ENCODE results near the gene PYROXD2.

PYROXD2 gene

DNA sequence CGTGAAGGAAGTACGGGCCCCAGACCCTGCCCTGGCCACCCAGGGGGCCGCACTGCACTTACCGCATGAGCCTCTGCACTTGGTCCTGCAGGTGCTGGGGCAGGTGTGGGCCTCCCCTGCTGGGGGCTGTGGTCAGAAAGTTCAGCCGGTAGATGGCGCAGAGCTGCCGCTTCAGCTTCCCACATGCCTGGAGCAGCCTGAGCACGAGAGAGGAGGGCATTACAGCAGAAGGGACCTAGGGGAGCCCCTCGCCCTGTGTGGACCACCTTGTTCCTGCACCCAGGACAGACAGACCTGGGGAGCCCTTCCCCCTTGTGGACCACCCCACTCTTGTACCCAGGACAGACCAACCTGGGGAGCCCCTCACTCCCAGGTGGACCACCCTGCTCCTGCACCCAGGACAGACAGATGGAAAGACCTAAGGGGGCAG lies 8.7 kb upstream of the PYROXD2 start:
- H3K27ac ChIP-seq (ENCODE audit: low read length), result no peak overlapping the region
- no peak overlapping the region for H3K4me3 ChIP-seq (ENCODE audit: low read length)
- no peaks in the 10 kb centered on the region; the same call in 1 of the 2 replicates for H3K36me3 ChIP-seq (ENCODE audit: control insufficient read depth, insufficient read depth, low read length)
- no peaks in the 10 kb centered on the region for H3K9me3 ChIP-seq (ENCODE audit: control insufficient read depth, insufficient read depth, low read length)
- no peaks in the 10 kb centered on the region for H3K27me3 ChIP-seq (ENCODE audit: control insufficient read depth, insufficient read depth, low read length)
- no peaks in the 10 kb centered on the region for H3K4me1 ChIP-seq (ENCODE audit: control insufficient read depth, insufficient read depth, low read length)
- no CpG with 5 or more reads among the region's 9 CpGs for WGBS (ENCODE audit: insufficient coverage, insufficient read length)
- DNase-seq (ENCODE audit: low read depth, low spot score), result no peak

DNA sequence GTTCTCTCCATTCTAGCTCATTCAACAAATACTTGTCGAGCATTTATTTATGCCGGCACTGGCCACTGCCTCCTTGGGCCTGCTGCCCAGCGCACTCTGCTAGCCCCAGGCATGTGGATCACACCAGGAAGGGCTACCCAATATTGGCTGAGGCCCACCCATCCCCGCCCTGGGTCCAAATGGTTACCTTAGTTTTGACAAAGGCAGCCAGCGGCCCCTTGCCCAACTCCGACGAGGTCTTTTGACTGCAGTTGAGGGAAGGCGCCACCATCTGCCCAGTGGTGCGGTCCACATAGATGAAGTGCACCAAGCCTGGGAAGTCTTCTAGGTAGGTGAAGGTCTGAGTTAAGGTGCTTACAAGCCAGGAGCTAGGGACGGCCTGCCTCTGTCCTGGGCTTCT lies 7.2 kb upstream of the PYROXD2 start:
- no CpG with 5 or more reads among the region's 10 CpGs for WGBS (ENCODE audit: insufficient coverage, insufficient read length)

GRCh38 chr10:98420786-98421185 lies 5.8 kb upstream of the PYROXD2 start:
- Histone ChIP-seq H3K4me1 (ENCODE audit: control insufficient read depth, insufficient read depth, low read length) (no peaks in the 10 kb centered on the region), H3K27me3 (ENCODE audit: control insufficient read depth, insufficient read depth, low read length) (no peaks in the 10 kb centered on the region), H3K27ac (ENCODE audit: low read length) (no peak overlapping the region), H3K9me3 (ENCODE audit: control insufficient read depth, insufficient read depth, low read length) (no peaks in the 10 kb centered on the region), H3K36me3 (ENCODE audit: control insufficient read depth, insufficient read depth, low read length) (no peaks in the 10 kb centered on the region; the same call in 1 of the 2 replicates), H3K4me3 (ENCODE audit: low read length) (no peak overlapping the region)
- WGBS (ENCODE audit: insufficient coverage, insufficient read length), result no CpG with 5 or more reads among the region's 9 CpGs
- no peak for DNase-seq (ENCODE audit: low read depth, low spot score)

More for the DNA sequence above, 7.2 kb upstream of the PYROXD2 start:
- H3K27ac ChIP-seq (ENCODE audit: low read length), result no peak overlapping the region
- no peaks in the 10 kb centered on the region for H3K4me1 ChIP-seq (ENCODE audit: control insufficient read depth, insufficient read depth, low read length)
- H3K36me3 ChIP-seq (ENCODE audit: control insufficient read depth, insufficient read depth, low read length), result no peaks in the 10 kb centered on the region; the same call in 1 of the 2 replicates
- H3K27me3 ChIP-seq (ENCODE audit: control insufficient read depth, insufficient read depth, low read length), result no peaks in the 10 kb centered on the region
- H3K4me3 ChIP-seq (ENCODE audit: low read length), result no peak overlapping the region
- no peaks in the 10 kb centered on the region for H3K9me3 ChIP-seq (ENCODE audit: control insufficient read depth, insufficient read depth, low read length)
- DNase-seq (ENCODE audit: low read depth, low spot score), result no peak

DNA sequence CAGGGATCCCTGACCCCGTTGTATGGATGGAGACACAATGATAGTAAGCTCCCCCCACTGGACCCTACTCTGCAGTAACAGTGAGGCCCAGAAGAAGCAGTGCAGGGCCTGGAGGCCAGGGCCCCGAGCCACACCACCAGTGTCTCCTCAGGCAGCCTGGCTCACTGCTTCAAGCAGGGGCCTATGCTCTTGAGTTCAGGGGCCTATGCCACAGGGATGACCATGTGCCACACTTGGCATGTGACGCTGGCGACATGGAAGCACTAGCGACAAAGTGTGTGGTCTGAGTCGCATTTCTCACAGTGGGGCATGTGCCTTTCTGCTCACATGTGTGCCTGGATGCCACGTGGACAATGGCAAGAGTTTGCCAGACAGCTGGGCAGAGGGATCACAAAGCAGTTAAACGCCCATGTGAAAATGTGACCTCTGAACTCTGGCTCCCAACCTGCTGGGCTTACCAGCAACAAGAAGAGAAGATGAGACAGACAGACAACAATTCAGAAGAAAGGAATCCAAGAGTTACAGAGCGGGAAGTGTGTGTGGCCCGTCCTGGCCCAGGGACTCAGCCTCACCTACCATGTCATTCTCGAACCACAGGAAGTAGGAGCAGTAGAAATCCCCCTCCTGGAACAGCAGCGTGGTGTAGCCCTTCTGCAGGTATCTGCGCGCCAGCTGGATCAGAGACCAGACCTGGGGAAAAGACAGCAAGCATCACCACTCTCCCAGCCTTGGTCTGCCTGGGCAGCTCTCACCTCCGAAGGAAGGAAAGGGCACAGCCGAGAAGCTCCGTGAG lies 4.7 kb upstream of the PYROXD2 start:
- Histone ChIP-seq H3K27ac (ENCODE audit: low read length) (no peak overlapping the region), H3K4me3 (ENCODE audit: low read length) (no peak overlapping the region), H3K27me3 (ENCODE audit: control insufficient read depth, insufficient read depth, low read length) (no peaks in the 10 kb centered on the region), H3K9me3 (ENCODE audit: control insufficient read depth, insufficient read depth, low read length) (no peaks in the 10 kb centered on the region), H3K36me3 (ENCODE audit: control insufficient read depth, insufficient read depth, low read length) (no peaks in the 10 kb centered on the region; the same call in 1 of the 2 replicates), H3K4me1 (ENCODE audit: control insufficient read depth, insufficient read depth, low read length) (0 out of 2 replicates have a peak, but pooled peaks cover 3% of the 10 kb centered on the region)
- no peak for DNase-seq (ENCODE audit: low read depth, low spot score)
- no CpG with 5 or more reads among the region's 17 CpGs for WGBS (ENCODE audit: insufficient coverage, insufficient read length)

DNA sequence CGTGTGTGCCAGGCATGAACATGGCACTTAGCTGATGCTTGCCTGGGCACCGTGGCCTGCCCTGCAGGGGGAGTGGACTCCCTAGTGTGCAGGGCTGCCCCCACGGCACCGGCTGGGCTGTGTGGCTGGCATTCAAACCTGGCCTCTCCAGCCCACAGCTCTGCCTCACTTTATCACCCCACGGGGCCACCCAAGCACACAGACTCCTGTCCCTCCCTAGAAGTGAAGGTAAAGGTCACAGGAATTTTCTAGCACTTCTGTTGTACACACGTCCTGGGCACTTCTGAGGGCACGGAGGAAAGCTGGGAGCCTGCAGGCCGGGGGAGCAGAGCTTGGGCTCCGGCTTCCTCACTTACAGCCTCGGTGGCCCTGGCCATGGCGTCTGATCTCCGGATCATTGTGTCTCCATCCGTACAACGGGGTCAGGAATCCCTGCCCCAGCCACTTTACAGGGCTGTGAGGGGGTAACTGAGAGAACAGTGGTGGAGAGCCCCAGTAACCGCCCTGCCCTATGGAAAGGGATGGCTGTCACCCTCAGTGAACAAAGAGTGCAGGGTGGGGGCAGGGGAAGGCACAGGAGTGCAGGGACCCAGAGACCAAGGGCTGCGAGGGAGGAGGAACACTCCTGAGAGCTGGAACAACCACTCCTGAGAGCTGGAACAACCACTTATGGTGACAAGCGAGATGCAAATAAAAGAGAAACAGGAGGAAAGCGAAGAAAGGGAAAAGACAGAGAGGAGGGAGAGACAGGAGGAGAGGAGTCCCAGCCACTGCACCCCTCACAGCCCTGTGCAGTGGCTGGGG lies 3.9 kb upstream of the PYROXD2 start:
- H3K36me3 ChIP-seq (ENCODE audit: control insufficient read depth, insufficient read depth, low read length), result no peaks in the 10 kb centered on the region; the same call in 1 of the 2 replicates
- no peak overlapping the region for H3K27ac ChIP-seq (ENCODE audit: low read length)

DNA sequence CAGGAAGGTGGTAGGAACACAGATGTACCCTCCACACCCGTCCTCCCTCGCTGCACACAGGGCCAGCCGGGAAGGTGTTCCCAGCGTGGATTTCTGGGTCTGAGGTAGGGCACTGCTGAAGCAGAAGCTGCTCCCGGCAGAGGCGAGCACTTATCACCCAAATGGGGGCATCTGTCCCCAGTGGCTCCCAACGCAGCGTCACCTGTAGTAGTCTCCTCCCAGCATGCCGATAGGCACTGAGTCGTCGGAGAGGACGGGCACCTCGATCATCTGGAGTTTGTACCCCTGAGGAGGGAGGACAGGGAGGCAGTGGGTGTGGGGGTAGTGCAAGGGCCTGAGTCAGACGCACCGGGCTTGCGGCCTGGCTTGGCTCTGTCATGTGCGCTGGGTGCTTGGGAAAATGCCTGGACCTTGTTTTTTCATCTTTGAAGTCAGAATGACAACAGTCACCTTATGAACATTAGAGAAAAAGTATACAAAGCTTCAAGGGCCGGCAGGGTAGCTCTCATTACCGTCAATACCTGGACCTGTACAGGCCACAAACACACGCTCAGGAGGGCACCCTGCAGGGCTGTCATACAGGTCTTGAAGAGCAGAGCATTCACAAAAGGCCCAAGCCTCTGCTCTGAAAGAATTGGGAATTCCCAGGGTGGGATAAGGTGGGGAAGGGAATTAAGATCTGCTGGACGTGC lies 3.1 kb upstream of the PYROXD2 start:
- DNase-seq (ENCODE audit: low read depth, low spot score), result no peak
- no peaks in the 10 kb centered on the region for H3K9me3 ChIP-seq (ENCODE audit: control insufficient read depth, insufficient read depth, low read length)
- no peaks in the 10 kb centered on the region for H3K27me3 ChIP-seq (ENCODE audit: control insufficient read depth, insufficient read depth, low read length)
- WGBS (ENCODE audit: insufficient coverage, insufficient read length), result no CpG with 5 or more reads among the region's 21 CpGs
- 0 out of 2 replicates have a peak, but pooled peaks cover 3% of the 10 kb centered on the region for H3K4me1 ChIP-seq (ENCODE audit: control insufficient read depth, insufficient read depth, low read length)
- no peak overlapping the region for H3K4me3 ChIP-seq (ENCODE audit: low read length)
- H3K36me3 ChIP-seq (ENCODE audit: control insufficient read depth, insufficient read depth, low read length), result no peaks in the 10 kb centered on the region; the same call in 1 of the 2 replicates
- H3K27ac ChIP-seq (ENCODE audit: low read length), result no peak overlapping the region

More for the DNA sequence above, 3.9 kb upstream of the PYROXD2 start:
- 0 out of 2 replicates have a peak, but pooled peaks cover 3% of the 10 kb centered on the region for H3K4me1 ChIP-seq (ENCODE audit: control insufficient read depth, insufficient read depth, low read length)
- no peak for DNase-seq (ENCODE audit: low read depth, low spot score)
- no CpG with 5 or more reads among the region's 18 CpGs for WGBS (ENCODE audit: insufficient coverage, insufficient read length)
- H3K27me3 ChIP-seq (ENCODE audit: control insufficient read depth, insufficient read depth, low read length), result no peaks in the 10 kb centered on the region
- H3K9me3 ChIP-seq (ENCODE audit: control insufficient read depth, insufficient read depth, low read length), result no peaks in the 10 kb centered on the region
- no peak overlapping the region for H3K4me3 ChIP-seq (ENCODE audit: low read length)

- H3K36me3 ChIP-seq (ENCODE audit: control insufficient read depth, insufficient read depth, low read length), result no peaks in the 10 kb centered on the region; the same call in 1 of the 2 replicates
- WGBS (ENCODE audit: insufficient coverage, insufficient read length), result no CpG with 5 or more reads among the region's 19 CpGs
- 0 out of 2 replicates have a peak, but pooled peaks cover 3% of the 10 kb centered on the region for H3K4me1 ChIP-seq (ENCODE audit: control insufficient read depth, insufficient read depth, low read length)
- DNase-seq (ENCODE audit: low read depth, low spot score), result no peak
- no peak overlapping the region for H3K27ac ChIP-seq (ENCODE audit: low read length)
- no peaks in the 10 kb centered on the region for H3K27me3 ChIP-seq (ENCODE audit: control insufficient read depth, insufficient read depth, low read length)
- no peak overlapping the region for H3K4me3 ChIP-seq (ENCODE audit: low read length)
- H3K9me3 ChIP-seq (ENCODE audit: control insufficient read depth, insufficient read depth, low read length), result no peaks in the 10 kb centered on the region
These were observed 2.5 kb upstream of the PYROXD2 start for GRCh38 chr10:98417481-98417959.

GRCh38 chr10:98416606-98417388 lies 1.8 kb upstream of the PYROXD2 start:
- Histone ChIP-seq H3K27me3 (ENCODE audit: control insufficient read depth, insufficient read depth, low read length) (no peaks in the 10 kb centered on the region), H3K4me1 (ENCODE audit: control insufficient read depth, insufficient read depth, low read length) (0 out of 2 replicates have a peak, but pooled peaks cover 3% of the 10 kb centered on the region), H3K4me3 (ENCODE audit: low read length) (no peak overlapping the region), H3K36me3 (ENCODE audit: control insufficient read depth, insufficient read depth, low read length) (no peaks in the 10 kb centered on the region; the same call in 1 of the 2 replicates), H3K9me3 (ENCODE audit: control insufficient read depth, insufficient read depth, low read length) (no peaks in the 10 kb centered on the region), H3K27ac (ENCODE audit: low read length) (no peak overlapping the region)
- no peak for DNase-seq (ENCODE audit: low read depth, low spot score)
- no CpG with 5 or more reads among the region's 18 CpGs for WGBS (ENCODE audit: insufficient coverage, insufficient read length)

DNA sequence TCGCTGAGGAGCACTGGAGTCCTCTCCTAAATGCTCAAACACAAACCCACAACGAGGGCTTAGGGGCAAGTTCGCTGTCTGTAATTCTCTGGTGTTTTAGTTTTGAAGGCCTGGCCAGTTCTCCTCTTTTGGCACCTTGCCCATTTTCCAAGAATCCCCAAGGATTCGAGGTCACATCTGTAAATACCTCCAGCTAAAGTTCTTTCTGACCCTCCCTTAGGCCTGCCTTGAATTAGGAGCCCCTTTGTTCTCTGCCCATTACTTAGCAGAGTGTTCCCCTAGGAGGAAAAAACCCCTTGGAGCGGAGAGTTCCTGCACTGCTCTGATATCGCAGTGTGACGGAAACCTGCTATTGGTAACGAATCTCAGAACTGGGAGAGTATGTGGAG lies 743 bp upstream of the PYROXD2 start:
- WGBS (ENCODE audit: insufficient coverage, insufficient read length), result no CpG with 5 or more reads among the region's 8 CpGs
- DNase-seq (ENCODE audit: low read depth, low spot score), result no peak
- Histone ChIP-seq H3K27ac (ENCODE audit: low read length) (no peak overlapping the region), H3K36me3 (ENCODE audit: control insufficient read depth, insufficient read depth, low read length) (no peaks in the 10 kb centered on the region; the same call in 1 of the 2 replicates), H3K4me3 (ENCODE audit: low read length) (no peak overlapping the region), H3K9me3 (ENCODE audit: control insufficient read depth, insufficient read depth, low read length) (no peaks in the 10 kb centered on the region), H3K4me1 (ENCODE audit: control insufficient read depth, insufficient read depth, low read length) (0 out of 2 replicates have a peak, but pooled peaks cover 3% of the 10 kb centered on the region), H3K27me3 (ENCODE audit: control insufficient read depth, insufficient read depth, low read length) (no peaks in the 10 kb centered on the region)

Data from iPS DF 6.9 (cell line).